Liver (tissue), 9 donors: Measurements from ENCODE around the gene CFAP74. TPM values are rescaled to one million over a fixed set of nuclear protein-coding genes. Genes with fewer than 3 reads are reported as not detected.

Source experiments
- DNase-seq: peaks from one replicate; pipeline ENCODE4 v3.0.0-alpha.2; 2017; ENCODE audit warnings: low spot score
- H3K27ac ChIP-seq, 2 donors: one replicate each; pipeline ENCODE4 v1.7.0; 2013; ENCODE audit warnings: inconsistent platforms in 2 of 2, low read length in 2 of 2, control low read depth in 1 of 2, low read depth in 1 of 2, mild to moderate bottlenecking in 1 of 2
- H3K27me3 ChIP-seq, 4 donors: one replicate each; pipeline versions ENCODE4 v1.6.1 to v1.7.0; 2013; ENCODE audit warnings: low read length in 3 of 4, inconsistent platforms in 1 of 4, mild to moderate bottlenecking in 1 of 4, moderate library complexity in 1 of 4; ENCODE audit not compliant: control insufficient read depth in 4 of 4, insufficient read depth in 4 of 4
- H3K36me3 ChIP-seq, 4 donors: one replicate each; pipeline versions ENCODE4 v1.6.1 to v1.7.0; 2013; ENCODE audit warnings: low read length in 3 of 4, mild to moderate bottlenecking in 3 of 4, low read depth in 1 of 4, moderate library complexity in 1 of 4; ENCODE audit not compliant: control insufficient read depth in 4 of 4, insufficient read depth in 3 of 4
- H3K4me1 ChIP-seq, 4 donors: one replicate each; pipeline versions ENCODE4 v1.6.1 to v1.7.0; 2013; ENCODE audit warnings: low read length in 3 of 4, mild to moderate bottlenecking in 3 of 4, moderate library complexity in 1 of 4; ENCODE audit not compliant: control insufficient read depth in 4 of 4, insufficient read depth in 4 of 4
- H3K4me3 ChIP-seq, 3 donors: one replicate each; pipeline versions ENCODE4 v1.6.1 to v1.7.0; 2013; ENCODE audit warnings: low read length in 3 of 3, control low read depth in 1 of 3, low read depth in 1 of 3, mild to moderate bottlenecking in 1 of 3
- H3K9ac ChIP-seq, 2 donors: one replicate each; pipeline ENCODE4 v1.7.0; 2013; ENCODE audit warnings: low read length in 2 of 2, mild to moderate bottlenecking in 2 of 2, moderate library complexity in 2 of 2, control low read depth in 1 of 2, low read depth in 1 of 2
- H3K9me3 ChIP-seq, 4 donors: one replicate each; pipeline versions ENCODE4 v1.6.1 to v1.7.0; 2013; ENCODE audit warnings: low read length in 3 of 4; ENCODE audit not compliant: control insufficient read depth in 4 of 4
- EGR1 ChIP-seq, 2 donors: IDR thresholded peaks; 2 replicates each; pipeline ENCODE4 v1.6.1; 2016 to 2018; ENCODE audit warnings: antibody characterized with exemption in 2 of 2, low read depth in 2 of 2
- FOXA2 ChIP-seq: IDR thresholded peaks from 2 replicates; pipeline ENCODE4 v1.6.1; 2016; ENCODE audit warnings: antibody characterized with exemption
- GABPA ChIP-seq, 2 donors: IDR thresholded peaks in 1 of 2; conservative IDR thresholded peaks in 1 of 2; 2 replicates each; pipeline ENCODE4 v1.6.1; 2016; ENCODE audit warnings: antibody characterized with exemption in 2 of 2, mild to moderate bottlenecking in 1 of 2, moderate library complexity in 1 of 2
- HNF4A ChIP-seq, 2 donors: conservative IDR thresholded peaks; 2 replicates each; pipeline ENCODE4 v1.6.1; 2016; ENCODE audit warnings: antibody characterized with exemption in 2 of 2, mild to moderate bottlenecking in 2 of 2
- HNF4G ChIP-seq: IDR thresholded peaks from 2 replicates; pipeline ENCODE4 v1.6.1; 2016; ENCODE audit warnings: antibody characterized with exemption
- JUND ChIP-seq, 2 donors: IDR thresholded peaks; 2 replicates each; pipeline ENCODE4 v1.6.1; 2016; ENCODE audit warnings: antibody characterized with exemption in 2 of 2
- NR2F2 ChIP-seq: IDR thresholded peaks from 2 replicates; pipeline ENCODE4 v1.6.1; 2016; ENCODE audit warnings: antibody characterized with exemption
- RAD21 ChIP-seq, 2 donors: IDR thresholded peaks; 2 replicates each; pipeline ENCODE4 v1.6.1; 2016; ENCODE audit warnings: antibody characterized with exemption in 2 of 2, mild to moderate bottlenecking in 2 of 2
- RXRA ChIP-seq, 2 donors: IDR thresholded peaks; 2 replicates each; pipeline ENCODE4 v1.6.1; 2017 to 2018; ENCODE audit warnings: antibody characterized with exemption in 2 of 2, mild to moderate bottlenecking in 1 of 2
- SP1 ChIP-seq: IDR thresholded peaks from 2 replicates; pipeline ENCODE4 v1.6.1; 2018; ENCODE audit warnings: antibody characterized with exemption, mild to moderate bottlenecking
- TAF1 ChIP-seq: conservative IDR thresholded peaks from 2 replicates; pipeline ENCODE4 v1.6.1; 2016; ENCODE audit warnings: antibody characterized with exemption, mild to moderate bottlenecking
- YY1 ChIP-seq: IDR thresholded peaks from 2 replicates; pipeline ENCODE4 v1.6.1; 2016; ENCODE audit warnings: antibody characterized with exemption, mild to moderate bottlenecking
- WGBS: extraction: QIAGEN DNeasy Blood & Tissue Kit; methylation state at CpG from one replicate; pipeline ENCODE4 v1.1.7; 2013; 5-methylcytosine and 5-hydroxymethylcytosine counted together
- polyA plus RNA-seq, 2 donors: library from polyadenylated mRNA; stranded (reverse) in 1 of 2; unstranded in 1 of 2; fragments of 200-250 nt in 1 of 2; fragments of >200 nt in 1 of 2; fragmentation: Nextera tagmentation in 1 of 2; extraction: Ambion mirVana in 1 of 2; gene quantifications; one replicate each; pipeline versions ENCODE4 v1.2.1 to v1.2.3, GENCODE V29; 2013 to 2015
- total RNA-seq, 2 donors: library from RNA; depleted of rRNA; stranded (reverse); fragments of >200 nt; gene quantifications; one replicate each; pipeline ENCODE4 v1.2.3, GENCODE V29; 2014
- TF ChIP-seq, protein P1 (sequence below): IDR thresholded peaks from 2 replicates; pipeline ENCODE4 v1.6.1; 2016; ENCODE audit warnings: antibody characterized with exemption
- TF ChIP-seq, protein P2 (sequence below): IDR thresholded peaks from 2 replicates; pipeline ENCODE4 v1.6.1; 2016; ENCODE audit warnings: antibody characterized with exemption
- TF ChIP-seq, protein P3 (sequence below): fragments of 150-350 bp; IDR thresholded peaks from 2 replicates; pipeline ENCODE4 v1.5.1; 2017; ENCODE audit warnings: improper control_type of control experiment, low read depth, low read length; ENCODE audit not compliant: missing input control
- TF ChIP-seq, protein P4 (sequence below): IDR thresholded peaks from 2 replicates; pipeline ENCODE4 v1.6.1; 2016; ENCODE audit warnings: antibody characterized with exemption, mild to moderate bottlenecking
- TF ChIP-seq, protein P5 (sequence below): IDR thresholded peaks from 2 replicates; pipeline ENCODE4 v1.6.1; 2016; ENCODE audit warnings: antibody characterized with exemption
- donor health status: healthy.
- donor health status: healthy.
- donor health status: healthy.
- donor health status: healthy.
- donor health status: healthy.

Gene CFAP74
- total and polyA plus RNA-seq, 4 donors, result under 0.01 to 0.31 TPM; not detected in 2

DNA sequence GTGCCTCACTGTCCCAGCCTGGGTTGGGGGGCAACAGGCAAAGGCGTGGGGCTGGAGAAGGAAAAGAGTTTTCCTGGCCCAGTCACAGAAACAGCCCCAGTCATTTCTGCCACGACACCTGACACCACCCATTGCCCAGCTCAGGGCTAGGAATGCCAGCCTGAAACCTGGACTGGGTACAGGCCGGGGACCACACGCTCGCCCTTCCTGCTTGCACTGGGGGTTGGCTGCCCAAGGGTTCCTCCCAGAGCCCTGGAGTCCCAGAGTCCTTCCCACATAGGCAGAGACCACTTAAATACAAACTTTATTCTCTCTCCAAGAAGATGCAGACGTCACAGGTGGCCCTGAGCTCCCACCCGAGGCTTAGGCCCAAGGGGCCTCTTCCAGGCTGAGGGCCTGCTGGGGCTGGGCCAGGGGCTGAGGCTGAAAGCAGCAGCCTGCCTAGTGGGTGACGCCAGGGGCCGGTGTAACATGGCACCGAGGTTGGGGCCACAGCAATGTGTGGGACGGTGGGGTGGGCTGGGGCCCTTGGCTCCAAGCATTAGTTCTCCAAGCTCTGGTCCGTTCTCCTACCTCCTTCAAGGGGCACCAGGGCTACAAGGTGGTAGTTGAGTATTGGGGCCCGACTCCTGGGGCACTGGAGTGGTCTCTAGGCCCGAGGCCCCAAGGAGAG is 86.1 kb downstream of the CFAP74 start (continued):
- TF ChIP-seq, protein P1, sequence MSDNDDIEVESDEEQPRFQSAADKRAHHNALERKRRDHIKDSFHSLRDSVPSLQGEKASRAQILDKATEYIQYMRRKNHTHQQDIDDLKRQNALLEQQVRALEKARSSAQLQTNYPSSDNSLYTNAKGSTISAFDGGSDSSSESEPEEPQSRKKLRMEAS, result no peak
- no peak for TF ChIP-seq RAD21 (IDR thresholded peaks at IDR 0.05)

DNA sequence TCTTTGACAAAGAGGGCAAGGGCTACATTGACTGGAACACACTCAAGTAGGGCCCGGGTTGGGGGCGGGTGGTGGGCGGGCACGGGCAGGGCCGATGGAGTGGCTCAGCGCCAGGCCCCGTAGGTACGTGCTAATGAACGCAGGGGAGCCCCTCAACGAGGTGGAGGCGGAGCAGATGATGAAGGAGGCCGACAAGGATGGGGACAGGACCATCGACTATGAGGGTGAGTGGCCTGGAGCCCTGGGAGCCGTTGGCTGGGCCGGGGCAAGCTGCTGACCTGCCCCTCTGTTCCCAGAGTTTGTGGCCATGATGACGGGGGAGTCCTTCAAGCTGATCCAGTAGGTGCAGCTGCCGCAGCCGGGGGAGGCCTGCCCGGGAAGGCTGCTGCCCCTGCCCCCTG is 86.7 kb downstream of the CFAP74 start:
- Histone ChIP-seq H3K4me1 (peaks cover 10 to 20% (median 16%) of the 10 kb centered on the region in 4 donors), H3K36me3 (no peaks in the 10 kb centered on the region), H3K4me3 (no peak overlapping the region), H3K9me3 (no peaks in the 10 kb centered on the region), H3K9ac (no peak overlapping the region), H3K27me3 (no peaks in the 10 kb centered on the region), H3K27ac (no peak overlapping the region)
- no peak for DNase-seq
- WGBS, result 90% methylated on average over 19 of the region's 19 CpGs
- TF ChIP-seq, protein P2, sequence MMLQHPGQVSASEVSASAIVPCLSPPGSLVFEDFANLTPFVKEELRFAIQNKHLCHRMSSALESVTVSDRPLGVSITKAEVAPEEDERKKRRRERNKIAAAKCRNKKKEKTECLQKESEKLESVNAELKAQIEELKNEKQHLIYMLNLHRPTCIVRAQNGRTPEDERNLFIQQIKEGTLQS, result no peak
- TF ChIP-seq SP1 (no peak), FOXA2 (no peak), HNF4A (conservative IDR thresholded peaks at IDR 0.05) (no peak), GABPA (IDR thresholded peaks at IDR 0.05 in 1 of 2, conservative IDR thresholded peaks at IDR 0.05 in 1 of 2) (no peak), JUND (IDR thresholded peaks at IDR 0.05) (no peak), NR2F2 (no peak), EGR1 (IDR thresholded peaks at IDR 0.05; ENCODE audit: low read depth in 2 of 2) (no peak), YY1 (no peak), RAD21 (IDR thresholded peaks at IDR 0.05) (no peak), TAF1 (no peak), RXRA (IDR thresholded peaks at IDR 0.05) (no peak), HNF4G (no peak)
- TF ChIP-seq, protein P3, sequence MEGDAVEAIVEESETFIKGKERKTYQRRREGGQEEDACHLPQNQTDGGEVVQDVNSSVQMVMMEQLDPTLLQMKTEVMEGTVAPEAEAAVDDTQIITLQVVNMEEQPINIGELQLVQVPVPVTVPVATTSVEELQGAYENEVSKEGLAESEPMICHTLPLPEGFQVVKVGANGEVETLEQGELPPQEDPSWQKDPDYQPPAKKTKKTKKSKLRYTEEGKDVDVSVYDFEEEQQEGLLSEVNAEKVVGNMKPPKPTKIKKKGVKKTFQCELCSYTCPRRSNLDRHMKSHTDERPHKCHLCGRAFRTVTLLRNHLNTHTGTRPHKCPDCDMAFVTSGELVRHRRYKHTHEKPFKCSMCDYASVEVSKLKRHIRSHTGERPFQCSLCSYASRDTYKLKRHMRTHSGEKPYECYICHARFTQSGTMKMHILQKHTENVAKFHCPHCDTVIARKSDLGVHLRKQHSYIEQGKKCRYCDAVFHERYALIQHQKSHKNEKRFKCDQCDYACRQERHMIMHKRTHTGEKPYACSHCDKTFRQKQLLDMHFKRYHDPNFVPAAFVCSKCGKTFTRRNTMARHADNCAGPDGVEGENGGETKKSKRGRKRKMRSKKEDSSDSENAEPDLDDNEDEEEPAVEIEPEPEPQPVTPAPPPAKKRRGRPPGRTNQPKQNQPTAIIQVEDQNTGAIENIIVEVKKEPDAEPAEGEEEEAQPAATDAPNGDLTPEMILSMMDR, result no peak
- TF ChIP-seq, protein P1, result no peak
- TF ChIP-seq, protein P4, sequence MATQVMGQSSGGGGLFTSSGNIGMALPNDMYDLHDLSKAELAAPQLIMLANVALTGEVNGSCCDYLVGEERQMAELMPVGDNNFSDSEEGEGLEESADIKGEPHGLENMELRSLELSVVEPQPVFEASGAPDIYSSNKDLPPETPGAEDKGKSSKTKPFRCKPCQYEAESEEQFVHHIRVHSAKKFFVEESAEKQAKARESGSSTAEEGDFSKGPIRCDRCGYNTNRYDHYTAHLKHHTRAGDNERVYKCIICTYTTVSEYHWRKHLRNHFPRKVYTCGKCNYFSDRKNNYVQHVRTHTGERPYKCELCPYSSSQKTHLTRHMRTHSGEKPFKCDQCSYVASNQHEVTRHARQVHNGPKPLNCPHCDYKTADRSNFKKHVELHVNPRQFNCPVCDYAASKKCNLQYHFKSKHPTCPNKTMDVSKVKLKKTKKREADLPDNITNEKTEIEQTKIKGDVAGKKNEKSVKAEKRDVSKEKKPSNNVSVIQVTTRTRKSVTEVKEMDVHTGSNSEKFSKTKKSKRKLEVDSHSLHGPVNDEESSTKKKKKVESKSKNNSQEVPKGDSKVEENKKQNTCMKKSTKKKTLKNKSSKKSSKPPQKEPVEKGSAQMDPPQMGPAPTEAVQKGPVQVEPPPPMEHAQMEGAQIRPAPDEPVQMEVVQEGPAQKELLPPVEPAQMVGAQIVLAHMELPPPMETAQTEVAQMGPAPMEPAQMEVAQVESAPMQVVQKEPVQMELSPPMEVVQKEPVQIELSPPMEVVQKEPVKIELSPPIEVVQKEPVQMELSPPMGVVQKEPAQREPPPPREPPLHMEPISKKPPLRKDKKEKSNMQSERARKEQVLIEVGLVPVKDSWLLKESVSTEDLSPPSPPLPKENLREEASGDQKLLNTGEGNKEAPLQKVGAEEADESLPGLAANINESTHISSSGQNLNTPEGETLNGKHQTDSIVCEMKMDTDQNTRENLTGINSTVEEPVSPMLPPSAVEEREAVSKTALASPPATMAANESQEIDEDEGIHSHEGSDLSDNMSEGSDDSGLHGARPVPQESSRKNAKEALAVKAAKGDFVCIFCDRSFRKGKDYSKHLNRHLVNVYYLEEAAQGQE, result no peak
- TF ChIP-seq, protein P5, sequence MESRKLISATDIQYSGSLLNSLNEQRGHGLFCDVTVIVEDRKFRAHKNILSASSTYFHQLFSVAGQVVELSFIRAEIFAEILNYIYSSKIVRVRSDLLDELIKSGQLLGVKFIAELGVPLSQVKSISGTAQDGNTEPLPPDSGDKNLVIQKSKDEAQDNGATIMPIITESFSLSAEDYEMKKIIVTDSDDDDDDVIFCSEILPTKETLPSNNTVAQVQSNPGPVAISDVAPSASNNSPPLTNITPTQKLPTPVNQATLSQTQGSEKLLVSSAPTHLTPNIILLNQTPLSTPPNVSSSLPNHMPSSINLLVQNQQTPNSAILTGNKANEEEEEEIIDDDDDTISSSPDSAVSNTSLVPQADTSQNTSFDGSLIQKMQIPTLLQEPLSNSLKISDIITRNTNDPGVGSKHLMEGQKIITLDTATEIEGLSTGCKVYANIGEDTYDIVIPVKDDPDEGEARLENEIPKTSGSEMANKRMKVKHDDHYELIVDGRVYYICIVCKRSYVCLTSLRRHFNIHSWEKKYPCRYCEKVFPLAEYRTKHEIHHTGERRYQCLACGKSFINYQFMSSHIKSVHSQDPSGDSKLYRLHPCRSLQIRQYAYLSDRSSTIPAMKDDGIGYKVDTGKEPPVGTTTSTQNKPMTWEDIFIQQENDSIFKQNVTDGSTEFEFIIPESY, result no peak
